Glutamatergic neuron (in vitro differentiated cells): ENCODE results near the gene CCDC14. TPM values are rescaled to one million over a fixed set of nuclear protein-coding genes. Genes with fewer than 3 reads are reported as not detected.
A peak's percentile ranks its signal among the peaks of the same experiment; 100 is the strongest.
"Not testable (repeated sequence)": the region's sequence is repeated elsewhere in the genome, so short reads cannot be mapped to it uniquely, and the experiment has no call there.

Experiments
- DNase-seq: peaks from one replicate; pipeline ENCODE4 v3.0.0; 2022
- H3K27ac Mint-ChIP-seq: one replicate; pipeline ENCODE4 v1.8.0; 2020; ENCODE audit warnings: mild to moderate bottlenecking, mixed read lengths, inconsistent platforms; ENCODE audit not compliant: unreplicated experiment
- H3K27me3 Mint-ChIP-seq: one replicate; pipeline ENCODE4 v1.8.0; 2020; ENCODE audit warnings: mild to moderate bottlenecking, moderate library complexity, mixed read lengths, inconsistent platforms; ENCODE audit not compliant: unreplicated experiment
- H3K36me3 Mint-ChIP-seq: one replicate; pipeline ENCODE4 v1.8.0; 2020; ENCODE audit warnings: mild to moderate bottlenecking, mixed read lengths, inconsistent platforms; ENCODE audit not compliant: unreplicated experiment
- H3K4me1 Mint-ChIP-seq: one replicate; pipeline ENCODE4 v1.8.0; 2020; ENCODE audit warnings: mild to moderate bottlenecking, low read depth, mixed read lengths, inconsistent platforms; ENCODE audit not compliant: unreplicated experiment
- H3K4me3 Mint-ChIP-seq: one replicate; pipeline ENCODE4 v1.8.0; 2020; ENCODE audit warnings: mild to moderate bottlenecking, mixed read lengths, inconsistent platforms; ENCODE audit not compliant: unreplicated experiment
- H3K9me3 Mint-ChIP-seq: one replicate; pipeline ENCODE4 v1.8.0; 2020; ENCODE audit warnings: mild to moderate bottlenecking, moderate library complexity, mixed read lengths, inconsistent platforms; ENCODE audit not compliant: unreplicated experiment
- long read RNA-seq: library from polyadenylated mRNA; unstranded; transcript quantifications from one replicate; pipeline ENCODE4 v2.0.0, GENCODE V29; 2020; ENCODE audit not compliant: unreplicated experiment
- total RNA-seq: library from RNA; stranded (reverse); fragmentation: NEBNext Ultra II Directional; extraction: Animal tissue kit (Norgen Biotek cat#: 25700); gene quantifications from one replicate; pipeline ENCODE4 v1.2.1, GENCODE V29; 2021; ENCODE audit not compliant: unreplicated experiment
- TF ChIP-seq, protein P1 (sequence below): fragments of 200-600 bp; sonication (generic); IDR thresholded peaks from one replicate; pipeline ENCODE4 v1.5.0; 2021; ENCODE audit not compliant: partially characterized antibody, unreplicated experiment

Gene CCDC14, protein sequence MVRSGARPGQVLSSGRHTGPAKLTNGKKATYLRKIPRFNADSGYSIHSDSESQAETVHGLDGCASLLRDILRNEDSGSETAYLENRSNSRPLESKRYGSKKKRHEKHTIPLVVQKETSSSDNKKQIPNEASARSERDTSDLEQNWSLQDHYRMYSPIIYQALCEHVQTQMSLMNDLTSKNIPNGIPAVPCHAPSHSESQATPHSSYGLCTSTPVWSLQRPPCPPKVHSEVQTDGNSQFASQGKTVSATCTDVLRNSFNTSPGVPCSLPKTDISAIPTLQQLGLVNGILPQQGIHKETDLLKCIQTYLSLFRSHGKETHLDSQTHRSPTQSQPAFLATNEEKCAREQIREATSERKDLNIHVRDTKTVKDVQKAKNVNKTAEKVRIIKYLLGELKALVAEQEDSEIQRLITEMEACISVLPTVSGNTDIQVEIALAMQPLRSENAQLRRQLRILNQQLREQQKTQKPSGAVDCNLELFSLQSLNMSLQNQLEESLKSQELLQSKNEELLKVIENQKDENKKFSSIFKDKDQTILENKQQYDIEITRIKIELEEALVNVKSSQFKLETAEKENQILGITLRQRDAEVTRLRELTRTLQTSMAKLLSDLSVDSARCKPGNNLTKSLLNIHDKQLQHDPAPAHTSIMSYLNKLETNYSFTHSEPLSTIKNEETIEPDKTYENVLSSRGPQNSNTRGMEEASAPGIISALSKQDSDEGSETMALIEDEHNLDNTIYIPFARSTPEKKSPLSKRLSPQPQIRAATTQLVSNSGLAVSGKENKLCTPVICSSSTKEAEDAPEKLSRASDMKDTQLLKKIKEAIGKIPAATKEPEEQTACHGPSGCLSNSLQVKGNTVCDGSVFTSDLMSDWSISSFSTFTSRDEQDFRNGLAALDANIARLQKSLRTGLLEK
- 84.6 TPM for total RNA-seq
- long read RNA-seq, full-length matches to known transcripts = 2 of 7 reads
- long read RNA-seq, partial matches to known transcripts = 0 of 7 reads
- long read RNA-seq, other reads (novel, unspliced or antisense) = 5 of 7 reads

DNA sequence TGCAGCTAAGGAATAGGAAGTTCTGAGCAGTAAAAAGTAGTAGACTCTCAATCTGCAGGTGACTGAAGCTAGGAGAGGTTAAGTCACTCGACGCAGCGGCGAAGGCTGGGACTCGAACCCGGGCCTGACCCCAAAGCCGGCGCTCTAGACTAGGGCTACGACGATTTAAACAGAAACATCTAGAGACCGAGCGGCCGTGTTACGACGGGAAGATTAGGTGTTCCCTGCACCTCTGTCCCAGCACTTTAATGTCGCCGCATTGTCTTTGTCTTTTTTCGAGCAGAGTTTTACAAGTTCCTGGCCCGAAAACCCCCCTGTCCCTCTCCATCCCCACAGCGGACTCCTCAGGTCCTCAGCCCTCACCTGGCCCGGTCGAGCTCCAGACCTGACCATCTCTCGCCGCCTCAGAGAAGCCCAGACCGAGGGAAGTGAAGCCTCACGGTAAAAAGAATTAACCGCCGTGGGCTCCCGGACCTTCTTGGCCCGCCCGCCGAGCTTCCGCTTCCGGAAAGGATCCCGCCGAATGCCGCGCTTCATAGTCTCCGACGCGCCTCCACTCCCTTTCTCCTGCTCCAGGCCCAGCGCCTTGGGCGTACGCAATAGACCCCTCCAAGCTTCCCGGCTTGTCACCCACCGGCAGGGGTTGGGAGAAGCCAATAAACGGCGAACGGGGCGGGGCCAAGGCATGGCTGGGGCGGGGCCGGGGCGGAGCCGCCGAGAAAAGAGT is at the start of gene CCDC14:
CCDC14 (minus strand) TSS at position 449 of the 727 bp plus-strand sequence; CDS start at position 393, 56 bp downstream.
- DNase-seq = peak; percentile 97
- peak within 1 kb of the TSS; percentile 96 for H3K4me3 Mint-ChIP-seq
- H3K27ac Mint-ChIP-seq = peak within 1 kb of the TSS; percentile 94
- TF ChIP-seq, protein P1, sequence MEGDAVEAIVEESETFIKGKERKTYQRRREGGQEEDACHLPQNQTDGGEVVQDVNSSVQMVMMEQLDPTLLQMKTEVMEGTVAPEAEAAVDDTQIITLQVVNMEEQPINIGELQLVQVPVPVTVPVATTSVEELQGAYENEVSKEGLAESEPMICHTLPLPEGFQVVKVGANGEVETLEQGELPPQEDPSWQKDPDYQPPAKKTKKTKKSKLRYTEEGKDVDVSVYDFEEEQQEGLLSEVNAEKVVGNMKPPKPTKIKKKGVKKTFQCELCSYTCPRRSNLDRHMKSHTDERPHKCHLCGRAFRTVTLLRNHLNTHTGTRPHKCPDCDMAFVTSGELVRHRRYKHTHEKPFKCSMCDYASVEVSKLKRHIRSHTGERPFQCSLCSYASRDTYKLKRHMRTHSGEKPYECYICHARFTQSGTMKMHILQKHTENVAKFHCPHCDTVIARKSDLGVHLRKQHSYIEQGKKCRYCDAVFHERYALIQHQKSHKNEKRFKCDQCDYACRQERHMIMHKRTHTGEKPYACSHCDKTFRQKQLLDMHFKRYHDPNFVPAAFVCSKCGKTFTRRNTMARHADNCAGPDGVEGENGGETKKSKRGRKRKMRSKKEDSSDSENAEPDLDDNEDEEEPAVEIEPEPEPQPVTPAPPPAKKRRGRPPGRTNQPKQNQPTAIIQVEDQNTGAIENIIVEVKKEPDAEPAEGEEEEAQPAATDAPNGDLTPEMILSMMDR = no peak
- H3K4me1 Mint-ChIP-seq = peaks cover 4% of the 10 kb centered on the region
- H3K9me3 Mint-ChIP-seq = peaks cover 2% of the 10 kb centered on the region
- H3K27me3 Mint-ChIP-seq = peaks cover 5% of the 10 kb centered on the region
- no peaks in the 10 kb centered on the region for H3K36me3 Mint-ChIP-seq

DNA sequence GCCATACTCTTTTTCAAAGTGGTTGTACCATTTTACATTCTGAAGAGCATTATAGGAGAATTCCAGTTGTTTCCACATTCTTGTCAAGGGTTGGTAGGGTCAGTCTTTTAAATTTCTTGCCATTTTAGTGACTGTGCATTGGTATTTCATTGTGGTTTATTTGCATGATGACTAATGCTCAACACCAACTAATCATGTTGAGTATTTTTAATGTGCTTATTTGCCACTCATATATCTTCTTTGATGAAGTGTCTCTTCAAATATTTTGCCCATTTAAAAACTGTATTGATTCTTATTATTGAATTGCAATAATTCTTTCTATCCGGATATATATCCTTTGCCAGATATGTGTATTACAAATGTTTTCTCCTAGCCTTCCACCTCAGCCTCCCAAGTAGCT is 47.3 kb upstream of the CCDC14 start:
- H3K9me3 Mint-ChIP-seq, H3K4me1 Mint-ChIP-seq, H3K4me3 Mint-ChIP-seq, DNase-seq, H3K36me3 Mint-ChIP-seq, H3K27ac Mint-ChIP-seq, H3K27me3 Mint-ChIP-seq: not testable (repeated sequence)

DNA sequence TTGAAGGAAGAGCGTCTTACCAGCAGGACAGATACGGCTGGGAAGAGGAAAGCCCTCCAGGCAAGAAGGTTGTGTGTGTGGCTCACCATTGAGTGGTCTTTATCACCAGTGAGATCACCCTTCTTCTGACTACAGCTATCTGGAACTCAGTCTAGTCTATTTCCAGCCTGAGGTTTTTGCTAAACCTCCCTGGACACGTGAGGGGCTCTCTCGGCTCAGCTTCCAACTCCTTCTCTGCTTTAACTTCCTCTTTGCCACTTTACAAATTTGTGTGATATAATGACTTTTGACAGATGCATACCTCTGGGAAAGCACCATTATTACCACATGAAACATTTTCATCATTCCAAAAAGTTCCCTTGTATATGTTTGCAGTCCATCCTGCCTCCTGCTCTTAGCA is 46.2 kb upstream of the CCDC14 start:
- no peak for DNase-seq
- Mint-ChIP-seq H3K4me1 (no peaks in the 10 kb centered on the region), H3K36me3 (no peaks in the 10 kb centered on the region), H3K4me3 (no peak overlapping the region), H3K27ac (no peak overlapping the region), H3K27me3 (peaks cover 2% of the 10 kb centered on the region), H3K9me3 (no peaks in the 10 kb centered on the region)
- TF ChIP-seq, protein P1 = no peak

DNA sequence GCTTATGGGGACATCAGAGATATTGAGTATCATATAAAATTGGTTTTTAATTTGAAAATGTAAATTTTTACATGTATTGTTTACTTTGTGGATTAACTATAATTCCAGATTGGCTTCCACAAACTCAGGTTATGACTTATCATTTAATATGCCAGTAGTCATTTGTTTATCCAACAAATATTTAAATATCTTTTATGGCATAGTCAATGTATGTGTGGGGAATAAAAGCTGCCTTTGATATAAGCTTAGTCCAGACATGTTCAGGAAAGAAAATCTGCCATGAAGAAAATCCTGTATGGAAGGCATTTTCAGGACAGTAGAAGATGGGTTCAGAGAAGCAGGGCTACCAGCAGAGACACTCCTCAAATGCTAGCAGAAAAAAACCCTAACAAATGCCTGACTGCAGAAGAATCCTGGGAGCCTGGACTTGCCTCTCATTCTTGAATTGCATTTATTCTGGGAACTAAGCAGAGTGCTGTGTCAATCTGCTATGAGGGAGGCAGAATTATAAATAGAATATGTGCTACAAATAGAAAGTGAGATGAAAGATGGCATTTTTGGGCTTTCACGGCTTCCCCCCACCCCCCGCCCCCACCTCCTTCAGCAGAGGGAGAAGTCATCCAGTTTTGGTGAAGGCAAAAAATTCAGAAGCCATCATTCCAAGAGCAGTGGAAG is 41.5 kb upstream of the CCDC14 start:
- H3K27ac Mint-ChIP-seq, H3K4me1 Mint-ChIP-seq, H3K36me3 Mint-ChIP-seq, DNase-seq, H3K27me3 Mint-ChIP-seq, H3K4me3 Mint-ChIP-seq, H3K9me3 Mint-ChIP-seq: not testable (repeated sequence)

DNA sequence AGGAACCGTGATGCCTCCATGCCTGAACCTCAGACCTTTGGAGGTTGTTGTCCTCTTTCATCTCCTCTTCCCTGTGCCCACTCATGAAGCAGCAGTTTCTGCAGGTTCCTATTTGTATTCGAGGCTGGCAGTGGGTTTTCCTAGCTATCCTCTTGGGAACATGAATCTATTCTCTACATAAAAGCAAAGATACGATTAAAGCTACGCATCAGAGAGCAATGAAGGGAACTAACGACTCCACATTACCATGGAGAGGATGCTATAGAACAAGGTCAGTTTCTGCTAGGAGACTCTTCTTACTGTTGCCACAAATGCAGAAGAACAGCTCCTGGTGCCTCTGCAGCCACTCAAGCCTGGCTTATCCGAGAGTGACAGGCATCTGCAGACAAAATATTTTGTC is 40.3 kb upstream of the CCDC14 start:
- not testable (repeated sequence) for DNase-seq, H3K27ac Mint-ChIP-seq, H3K4me1 Mint-ChIP-seq, H3K36me3 Mint-ChIP-seq, H3K27me3 Mint-ChIP-seq, H3K4me3 Mint-ChIP-seq, H3K9me3 Mint-ChIP-seq

DNA sequence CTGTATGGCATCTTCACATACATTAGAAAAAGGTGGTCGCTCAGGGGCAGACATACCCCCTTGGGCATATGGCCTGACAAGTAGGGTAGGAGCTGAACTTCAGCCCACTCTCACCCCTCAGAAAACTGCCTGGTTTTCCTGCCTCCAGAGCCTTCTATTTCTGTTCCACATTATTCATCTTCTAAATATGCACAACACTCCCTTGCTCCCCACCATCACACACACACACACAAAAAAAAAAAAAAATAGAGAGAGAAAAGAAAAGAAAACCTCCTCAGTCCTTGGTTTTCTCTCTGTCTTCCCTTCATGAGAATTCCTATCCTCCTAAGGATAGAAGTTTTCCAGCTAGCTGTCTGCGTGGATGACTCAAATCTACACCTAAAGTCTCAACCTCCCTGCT is 36.5 kb upstream of the CCDC14 start:
- peaks cover 3% of the 10 kb centered on the region for H3K9me3 Mint-ChIP-seq
- H3K4me3 Mint-ChIP-seq = no peak overlapping the region
- H3K27ac Mint-ChIP-seq = no peak overlapping the region
- DNase-seq = no peak
- TF ChIP-seq, protein P1 = no peak
- H3K36me3 Mint-ChIP-seq = peaks cover 6% of the 10 kb centered on the region
- H3K27me3 Mint-ChIP-seq = peaks cover 2% of the 10 kb centered on the region
- H3K4me1 Mint-ChIP-seq = peaks cover 1% of the 10 kb centered on the region
